Measurements from ENCODE around the gene FOSL2. TPM values are rescaled to one million over a fixed set of nuclear protein-coding genes. Genes with fewer than 3 reads are reported as not detected.
A peak's percentile ranks its signal among the peaks of the same experiment; 100 is the strongest.

Gene FOSL2
- total and polyA plus RNA-seq, 2 donors (not counting 1 experiment from before 2014, with no cell fraction given): 2.5 to 37.7 TPM

GRCh38 chr2:28366496-28367282 is 26.0 kb upstream of the FOSL2 start:
- Mint-ChIP-seq H3K9me3 (ENCODE audit: insufficient read depth) (no peaks in the 10 kb centered on the region), H3K27ac (no peak overlapping the region), H3K27me3 (peaks cover 21% of the 10 kb centered on the region), H3K4me1 (peaks cover 9% of the 10 kb centered on the region), H3K4me3 (no peak overlapping the region)
- TF ChIP-seq EZH2 (IDR thresholded peaks at IDR 0.05; ENCODE audit: borderline replicate concordance, insufficient read depth, low read depth, low read length, poor library complexity, severe bottlenecking): no peak
- no peak for TF ChIP-seq CTCF (IDR thresholded peaks at IDR 0.05)
- Histone ChIP-seq H3K4me1 (ENCODE audit: control insufficient read depth in 2 of 2, insufficient read depth in 2 of 2, low read length in 2 of 2) (peaks cover 4 to 9% of the 10 kb centered on the region in 2 donors), H3K4me3 (ENCODE audit: control extremely low read depth in 1 of 5, extremely low read depth in 1 of 5, insufficient read depth in 1 of 5, low read depth in 2 of 5, low read length in 4 of 5) (no peak overlapping the region), H2AFZ (ENCODE audit: insufficient read depth, low read depth, low read length, poor library complexity, severe bottlenecking) (peak overlapping the region; percentile 41), H3K9me3 (ENCODE audit: control extremely low read depth in 1 of 3, control insufficient read depth in 2 of 3, insufficient read depth in 1 of 3, low read length in 2 of 3) (no peaks in the 10 kb centered on the region), H3K4me2 (replicated peaks; ENCODE audit: low read depth, low read length, poor library complexity, severe bottlenecking) (no peak overlapping the region), H3K27ac (ENCODE audit: low read length in 2 of 2) (no peak overlapping the region), H3K79me2 (ENCODE audit: control insufficient read depth, insufficient read depth, low read length) (no peaks in the 10 kb centered on the region), H4K20me1 (ENCODE audit: control insufficient read depth, insufficient read depth, low read length, poor library complexity, severe bottlenecking) (no peaks in the 10 kb centered on the region), H3K27me3 (replicated peaks in 1 of 4; ENCODE audit: control extremely low read depth in 1 of 4, control insufficient read depth in 3 of 4, insufficient read depth in 4 of 4, low read length in 3 of 4) (no peaks in the 10 kb centered on the region), H3K36me3 (replicated peaks in 1 of 2; ENCODE audit: control extremely low read depth in 1 of 2, control insufficient read depth in 1 of 2, extremely low read depth in 1 of 2, insufficient read depth in 2 of 2, low read length in 1 of 2) (no peaks in the 10 kb centered on the region), H3K9ac (ENCODE audit: low read length) (no peak overlapping the region)
- ChIA-PET CTCF (no interaction called here), POLR2A (no interaction called here)
- ATAC-seq (ENCODE audit: low read depth) (no peak), DNase-seq (no peak)
- 28% methylated on average over 14 of the region's 19 CpGs for WGBS (ENCODE audit: insufficient coverage)
- intact Hi-C loops (cut with micrococcal nuclease): no loop called here

GRCh38 chr2:28367667-28368356 is 24.8 kb upstream of the FOSL2 start:
- CTCF ChIA-PET: no interaction called here
- no peak overlapping the region for H3K4me3 ChIP-seq (ENCODE audit: control extremely low read depth in 1 of 5, extremely low read depth in 1 of 5, insufficient read depth in 1 of 5, low read depth in 2 of 5, low read length in 4 of 5)
- Mint-ChIP-seq H3K9me3 (ENCODE audit: insufficient read depth) (no peaks in the 10 kb centered on the region), H3K4me3 (no peak overlapping the region), H3K27ac (no peak overlapping the region), H3K27me3 (peaks cover 18% of the 10 kb centered on the region), H3K4me1 (peaks cover 9% of the 10 kb centered on the region)
- peaks cover 4 to 9% of the 10 kb centered on the region in 2 donors for H3K4me1 ChIP-seq (ENCODE audit: control insufficient read depth in 2 of 2, insufficient read depth in 2 of 2, low read length in 2 of 2)
- TF ChIP-seq EZH2 (IDR thresholded peaks at IDR 0.05; ENCODE audit: borderline replicate concordance, insufficient read depth, low read depth, low read length, poor library complexity, severe bottlenecking) (no peak), CTCF (IDR thresholded peaks at IDR 0.05) (no peak)
- H3K9me3 ChIP-seq (ENCODE audit: control extremely low read depth in 1 of 3, control insufficient read depth in 2 of 3, insufficient read depth in 1 of 3, low read length in 2 of 3): no peaks in the 10 kb centered on the region
- H3K4me2 ChIP-seq (replicated peaks; ENCODE audit: low read depth, low read length, poor library complexity, severe bottlenecking): no peak overlapping the region
- no peaks in the 10 kb centered on the region for H4K20me1 ChIP-seq (ENCODE audit: control insufficient read depth, insufficient read depth, low read length, poor library complexity, severe bottlenecking)
- no peaks in the 10 kb centered on the region for H3K79me2 ChIP-seq (ENCODE audit: control insufficient read depth, insufficient read depth, low read length)
- H3K27me3 ChIP-seq (replicated peaks in 1 of 4; ENCODE audit: control extremely low read depth in 1 of 4, control insufficient read depth in 3 of 4, insufficient read depth in 4 of 4, low read length in 3 of 4): no peaks in the 10 kb centered on the region
- 87% methylated on average over 16 of the region's 19 CpGs for WGBS (ENCODE audit: insufficient coverage)
- intact Hi-C loops (cut with micrococcal nuclease): no loop called here
- no peak overlapping the region for H2AFZ ChIP-seq (ENCODE audit: insufficient read depth, low read depth, low read length, poor library complexity, severe bottlenecking)
- no peak overlapping the region for H3K27ac ChIP-seq (ENCODE audit: low read length in 2 of 2)
- no peak for DNase-seq
- no peak for ATAC-seq (ENCODE audit: low read depth)
- POLR2A ChIA-PET: interaction anchor here (0.7 kb wide), 1 partner anchor 9 kb away, joined by 3 read pairs; no protein-coding TSS in a partner anchor
- no peak overlapping the region for H3K9ac ChIP-seq (ENCODE audit: low read length)
- H3K36me3 ChIP-seq (replicated peaks in 1 of 2; ENCODE audit: control extremely low read depth in 1 of 2, control insufficient read depth in 1 of 2, extremely low read depth in 1 of 2, insufficient read depth in 2 of 2, low read length in 1 of 2): no peaks in the 10 kb centered on the region
